Heart left ventricle (tissue), 16 donors: ENCODE data around the gene CD48. TPM values are rescaled to one million over a fixed set of nuclear protein-coding genes. Genes with fewer than 3 reads are reported as not detected.
"Not testable (repeated sequence)": the region's sequence is repeated elsewhere in the genome, so short reads cannot be mapped to it uniquely, and the experiment has no call there.

Experiments
- ATAC-seq, 4 donors: fragments of 200-7000 bp; cut with Tn5 transposase; one replicate each; pipeline ENCODE4 v1.9.1; 2020 to 2022; ENCODE audit warnings: moderate library complexity in 4 of 4, mild to moderate bottlenecking in 3 of 4, moderate number of reproducible peaks in 1 of 4
- DNase-seq, 5 donors: peaks; one replicate each; pipeline ENCODE4 v3.0.0-alpha.2; 2020
- H3K27ac ChIP-seq, 12 donors: fragments of 200-600 bp; sonication (generic) in 4 of 12; one replicate each; pipeline versions ENCODE4 v1.5.0 to v1.8.0; 2016 to 2022; ENCODE audit warnings: mild to moderate bottlenecking in 2 of 12
- H3K27me3 ChIP-seq, 9 donors: fragments of 200-600 bp; sonication (generic) in 2 of 9; one replicate each; pipeline versions ENCODE4 v1.5.1 to v1.8.0; 2016 to 2022; ENCODE audit warnings: mild to moderate bottlenecking in 3 of 9
- H3K36me3 ChIP-seq, 9 donors: fragments of 200-600 bp; sonication (generic) in 2 of 9; one replicate each; pipeline versions ENCODE4 v1.5.0 to v1.8.0; 2018 to 2022; ENCODE audit warnings: mild to moderate bottlenecking in 2 of 9
- H3K4me1 ChIP-seq, 12 donors: fragments of 200-600 bp; sonication (generic) in 4 of 12; one replicate each; pipeline versions ENCODE4 v1.5.0 to v1.8.0; 2016 to 2022; ENCODE audit warnings: mild to moderate bottlenecking in 3 of 12
- H3K4me3 ChIP-seq, 12 donors: fragments of 200-600 bp; sonication (generic) in 4 of 12; one replicate each; pipeline versions ENCODE4 v1.5.0 to v1.8.0; 2017 to 2022; ENCODE audit warnings: mild to moderate bottlenecking in 9 of 12, moderate library complexity in 4 of 12
- H3K9me3 ChIP-seq, 12 donors: fragments of 200-600 bp; sonication (generic) in 4 of 12; one replicate each; pipeline versions ENCODE4 v1.5.0 to v1.8.0; 2016 to 2022; ENCODE audit warnings: mild to moderate bottlenecking in 1 of 12
- CTCF ChIP-seq, 12 donors: fragments of 200-600 bp; sonication (generic) in 4 of 12; IDR thresholded peaks; one replicate each; pipeline versions ENCODE4 v1.5.0 to v1.8.0; 2018 to 2022; ENCODE audit warnings: antibody characterized with exemption in 12 of 12, mild to moderate bottlenecking in 5 of 12
- POLR2A ChIP-seq, 2 donors: fragments of 450-650 bp; IDR thresholded peaks; one replicate each; pipeline ENCODE4 v1.6.1; 2017; ENCODE audit warnings: antibody characterized with exemption in 2 of 2, mild to moderate bottlenecking in 2 of 2, moderate library complexity in 2 of 2
- WGBS, 4 donors: extraction: QIAGEN DNeasy Blood & Tissue Kit in 2 of 4; methylation state at CpG; one replicate each; pipeline versions ENCODE4 v1.1.5 to v1.1.7; 2013 to 2018; 5-methylcytosine and 5-hydroxymethylcytosine counted together
- intact Hi-C, 10 donors: fragments of 100-400 bp; cut with DNase I; formaldehyde crosslinking; loops; one replicate each; pipeline versions ENCODE4 v1.11.1 to v1.14.2; 2022
- polyA plus RNA-seq, 2 donors: library from polyadenylated mRNA; stranded (reverse); fragments of 200-250 nt; gene quantifications; one replicate each; pipeline ENCODE4 v1.2.3, GENCODE V29; 2013
- total RNA-seq, 9 donors: library from RNA; depleted of rRNA in 2 of 9; stranded (reverse); fragments of >200 nt in 2 of 9; fragmentation: NEBNext Ultra II Directional in 3 of 9; extraction: Animal tissue kit (Norgen Biotek cat#: 25700) in 3 of 9; gene quantifications; one replicate each; pipeline versions ENCODE4 v1.1.0 to v1.2.4, GENCODE V29; 2016 to 2023
- donor health status: ischemic (EF 13 %, LVEDD 7.1; RV severe dilation, severe dysfunction).
- donor health status: healthy with polysubstance abuse.
- donor health status: DM: no; HTN: yes; CAD: no.
- donor health status: DM: no; HTN: no; CAD: no.
- donor health status: ischemic (EF 25% LVEDD 6.9; RV normal size, moderate dysfunction).
- donor health status: ischemic (EF 25% LVEDD 5.7; RV mildly dilated, moderate dysfunction).
- donor health status: healthy.
- donor health status: DM: yes; HTN: yes; CAD: no.
- donor health status: ischemic (EF 35%, LVEDD 5.7; RV mildly dilated, moderate dysfunction).
- donor health status: nonischemic (EF 11% LVEDD 7.7; RV severe dilation, severe dysfunction).
- donor health status: DM: yes; HTN: yes; CAD: no.
- donor health status: PGD.
- donor health status: ischemic (EF 29% LVEDD 5.4; RV normal size, mild dysfunction).
- donor health status: nonischemic (EF 23%, LVEDD 6.1; RV moderate dilation, normal function).

Gene CD48
- total and polyA plus RNA-seq, 11 donors: 0.49 to 31.6 (median 0.71) TPM

GRCh38 chr1:160720356-160721085, 8.9 kb upstream of the CD48 start:
- Histone ChIP-seq H3K27ac (no peak overlapping the region), H3K36me3 (no peaks in the 10 kb centered on the region), H3K9me3 (no peaks in the 10 kb centered on the region), H3K4me1 (peaks cover 0 to 49% (median 0%) of the 10 kb centered on the region in 12 donors), H3K27me3 (peaks cover 0 to 2% (median 0%) of the 10 kb centered on the region in 9 donors), H3K4me3 (no peak overlapping the region)
- TF ChIP-seq POLR2A (IDR thresholded peaks at IDR 0.05) (no peak), CTCF (IDR thresholded peaks at IDR 0.05) (no peak)
- DNase-seq (no peak), ATAC-seq (no peak)
- intact Hi-C loops: loop anchor here in 4 of 10 donors (10.0 kb wide), 3 partner anchors 114 to 374 kb away; partner anchors contain the start of genes ITLN2 (in 3 of the 4) and KLHDC9 (in 1 of the 4)
- WGBS, 4 donors: 66 to 72% (median 69%) methylated on average over 3 of the region's 3 CpGs

- H3K27me3 ChIP-seq: peaks cover 0 to 2% (median 0%) of the 10 kb centered on the region in 9 donors
- intact Hi-C loops: no loop called here
- no peak overlapping the region for H3K4me3 ChIP-seq
- DNase-seq: no peak
- H3K27ac ChIP-seq: peak overlapping the region in 1 of 12 donors; percentile 9
- no peaks in the 10 kb centered on the region for H3K9me3 ChIP-seq
- no peak for ATAC-seq
- 64 to 76% (median 71%) methylated on average over 4 of the region's 4 CpGs for WGBS, 4 donors
- TF ChIP-seq CTCF (IDR thresholded peaks at IDR 0.05): no peak
- no peak for TF ChIP-seq POLR2A (IDR thresholded peaks at IDR 0.05)
- H3K4me1 ChIP-seq: peaks cover 0 to 57% (median 0%) of the 10 kb centered on the region in 12 donors
- H3K36me3 ChIP-seq: no peaks in the 10 kb centered on the region
Measured at GRCh38 chr1:160718210-160718609, 6.6 kb upstream of the CD48 start.

- no peak for TF ChIP-seq CTCF (IDR thresholded peaks at IDR 0.05)
- no peak for TF ChIP-seq POLR2A (IDR thresholded peaks at IDR 0.05)
- 79 to 87% (median 82%) methylated on average over 5 of the region's 5 CpGs for WGBS, 4 donors
- Histone ChIP-seq H3K36me3 (no peaks in the 10 kb centered on the region), H3K4me3 (no peak overlapping the region), H3K4me1 (peaks cover 0 to 57% (median 0%) of the 10 kb centered on the region in 12 donors), H3K27ac (no peak overlapping the region), H3K27me3 (peaks cover 0 to 2% (median 0%) of the 10 kb centered on the region in 9 donors), H3K9me3 (no peaks in the 10 kb centered on the region)
- intact Hi-C loops: no loop called here
- ATAC-seq (no peak), DNase-seq (no peak)
Measured at GRCh38 chr1:160717306-160717705, 5.7 kb upstream of the CD48 start.

- intact Hi-C loops: no loop called here
- H3K36me3 ChIP-seq: no peaks in the 10 kb centered on the region
- H3K9me3 ChIP-seq: no peaks in the 10 kb centered on the region
- peaks cover 0 to 57% (median 0%) of the 10 kb centered on the region in 12 donors for H3K4me1 ChIP-seq
- 89 to 93% (median 91%) methylated on average over 1 of the region's 1 CpG for WGBS, 4 donors
- TF ChIP-seq POLR2A (IDR thresholded peaks at IDR 0.05) (no peak), CTCF (IDR thresholded peaks at IDR 0.05) (no peak)
- H3K4me3 ChIP-seq: no peak overlapping the region
- H3K27ac ChIP-seq: no peak overlapping the region
- no peak for ATAC-seq
- DNase-seq: no peak
- peaks cover 0 to 3% (median 0%) of the 10 kb centered on the region in 9 donors for H3K27me3 ChIP-seq
Measured at GRCh38 chr1:160716013-160716412, 4.4 kb upstream of the CD48 start.

GRCh38 chr1:160714034-160714648, 2.5 kb upstream of the CD48 start:
- H3K4me3 ChIP-seq, H3K9me3 ChIP-seq, intact Hi-C loops, H3K36me3 ChIP-seq, H3K27ac ChIP-seq, ATAC-seq, DNase-seq: not testable (repeated sequence)
- H3K27me3 ChIP-seq: peaks cover 0 to 11% (median 0%) of the 10 kb centered on the region in 9 donors
- WGBS, 4 donors: 67 to 78% (median 73%) methylated on average over 5 of the region's 5 CpGs
- peaks cover 0 to 44% (median 0%) of the 10 kb centered on the region in 12 donors for H3K4me1 ChIP-seq
